ENCODE measurements around the gene ROBO2.
A peak's percentile ranks its signal among the peaks of the same experiment; 100 is the strongest.

The ROBO2 gene

GRCh38 chr3:77267589-77267988 is 227.7 kb downstream of the ROBO2 start:
- peak in 1 of 3 experiments; percentile 33 for DNase-seq

DNA sequence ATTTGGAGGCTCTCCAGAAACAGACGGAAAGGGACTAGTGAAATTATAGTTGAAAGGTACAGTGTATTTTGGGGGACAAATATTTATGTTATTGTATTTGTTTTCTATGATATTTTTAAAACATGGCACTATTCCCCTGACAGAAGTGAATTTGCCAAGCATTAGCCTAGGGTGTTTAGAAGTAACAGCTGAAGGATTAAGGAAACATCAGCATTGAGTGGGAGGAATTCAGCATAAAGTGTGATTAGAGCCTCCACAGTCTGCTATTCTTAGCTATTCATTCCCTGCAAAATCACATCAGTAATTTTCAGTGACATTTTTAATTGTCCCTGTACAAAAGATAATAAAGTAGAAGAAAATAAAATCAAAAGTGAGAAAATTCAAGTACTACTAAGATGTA is 231.4 kb downstream of the ROBO2 start:
- no peak for DNase-seq

DNA sequence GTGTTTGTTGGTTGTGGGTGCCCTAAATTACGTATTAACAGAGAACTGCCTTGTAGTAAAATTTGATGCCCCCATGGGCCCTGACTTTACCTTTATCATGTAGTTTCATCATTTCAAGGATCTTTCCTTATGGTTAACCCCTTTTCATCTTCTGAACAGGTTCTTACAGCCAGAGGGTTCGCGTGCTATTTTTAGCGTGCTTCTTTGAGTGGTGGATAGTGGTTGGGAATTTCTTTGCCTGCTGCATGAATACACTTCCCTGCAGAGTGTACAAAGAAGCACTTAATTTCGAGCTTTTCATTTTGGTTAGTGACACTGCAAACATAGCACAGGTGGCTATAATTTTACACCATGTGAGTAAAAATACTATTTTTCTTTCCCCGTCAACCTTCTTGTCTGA is 231.8 kb downstream of the ROBO2 start:
- peak in 1 of 3 experiments; percentile 50 for DNase-seq

GRCh38 chr3:77279276-77279675 is 239.4 kb downstream of the ROBO2 start:
- DNase-seq: no peak

- peak; percentile 3 to 31 (median 29) for DNase-seq
Measured at GRCh38 chr3:77281721-77282120, 241.8 kb downstream of the ROBO2 start.

DNA sequence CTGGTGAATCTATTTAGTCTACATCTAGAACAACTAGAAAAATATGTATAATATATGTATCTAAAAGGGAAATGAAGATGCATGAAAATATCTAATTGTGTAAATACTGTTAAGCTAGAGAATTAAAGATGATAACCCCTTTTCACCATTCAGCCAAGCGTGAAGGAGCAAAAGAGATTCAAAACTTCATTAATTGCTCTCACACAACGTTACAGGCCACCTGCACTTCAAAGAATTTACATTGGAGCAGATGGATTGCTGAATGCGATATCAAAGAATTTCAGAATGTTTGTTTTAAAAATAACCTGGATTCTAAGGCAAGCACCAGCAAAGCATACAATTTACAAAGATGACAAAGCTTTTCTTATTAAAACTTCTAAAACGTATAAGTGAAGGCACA is 243.2 kb downstream of the ROBO2 start:
- peak; percentile 14 to 65 (median 26) for DNase-seq

DNA sequence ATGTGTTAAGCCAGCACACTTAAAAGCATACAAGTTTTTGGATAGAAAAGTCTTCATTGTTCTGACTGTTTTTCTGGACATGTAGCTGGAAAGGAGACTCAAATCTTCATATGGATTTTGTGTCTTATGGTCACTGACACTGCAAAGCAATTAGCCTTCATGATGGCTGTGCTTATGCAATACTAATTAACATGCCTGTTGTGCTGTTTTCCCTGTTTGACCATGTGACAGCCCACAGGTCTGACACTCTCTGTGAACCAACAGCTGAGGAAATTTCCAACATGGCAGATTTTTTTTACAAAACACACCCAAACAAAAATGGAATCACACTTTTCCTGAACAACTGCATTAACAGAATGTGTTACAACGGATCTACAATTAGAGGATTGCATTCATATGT is 248.4 kb downstream of the ROBO2 start:
- DNase-seq: no peak

GRCh38 chr3:77296527-77296926 is 256.6 kb downstream of the ROBO2 start:
- no peak for DNase-seq

DNA sequence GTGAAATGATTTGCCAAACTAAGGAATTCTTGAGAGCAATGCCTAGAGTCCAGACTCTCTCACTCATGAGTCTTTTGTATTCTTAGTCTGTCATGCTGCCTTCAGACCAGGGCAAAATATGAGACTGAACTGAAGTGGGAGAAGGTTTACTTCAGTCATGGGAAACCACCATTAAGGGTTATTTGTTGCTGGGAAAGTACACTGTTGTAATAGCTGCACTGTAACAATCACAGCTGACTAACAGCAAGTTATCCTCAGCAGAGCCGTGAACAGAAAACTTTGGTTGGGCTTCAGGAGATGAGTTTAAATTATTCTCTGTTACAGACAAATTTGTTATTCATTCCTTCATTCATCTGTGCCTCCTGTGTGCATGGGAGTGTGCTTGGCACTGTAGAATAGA is 258.5 kb downstream of the ROBO2 start:
- no peak for DNase-seq

DNA sequence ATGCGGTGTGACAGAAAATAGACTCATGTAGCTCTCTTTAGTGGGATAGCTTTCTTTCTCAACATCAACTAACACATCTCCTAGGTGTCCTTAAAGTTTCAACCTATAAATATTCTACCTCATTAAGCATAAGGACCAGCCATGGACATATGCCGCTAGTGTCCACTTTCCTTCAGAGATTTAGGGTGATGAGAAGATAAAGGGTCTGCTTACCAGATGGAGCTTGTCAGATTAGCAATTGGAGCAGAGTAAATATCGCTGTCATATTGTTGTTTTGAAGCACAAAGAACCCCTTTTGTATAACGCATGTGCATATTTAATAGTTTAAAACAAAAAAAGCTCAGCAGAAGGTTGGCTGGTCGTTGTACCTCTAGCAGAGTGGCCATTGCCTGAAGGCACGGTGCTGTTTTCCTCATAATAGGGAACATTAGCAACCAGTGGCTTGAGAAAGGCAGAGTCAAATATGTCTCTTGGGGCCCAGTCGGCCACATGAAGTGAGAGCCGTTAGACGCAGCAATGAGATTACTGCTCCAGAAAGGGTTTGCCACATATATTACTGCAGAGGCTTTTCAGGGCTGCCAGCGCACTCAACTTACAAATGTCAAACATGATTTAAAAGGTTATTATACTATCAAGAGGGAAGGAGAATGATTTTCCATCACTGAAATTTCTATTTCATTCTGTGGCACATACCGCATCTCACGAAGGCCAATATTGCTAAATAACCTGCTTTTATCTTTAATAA is 264.2 kb downstream of the ROBO2 start:
- DNase-seq: peak; percentile 23 to 63 (median 51)

DNA sequence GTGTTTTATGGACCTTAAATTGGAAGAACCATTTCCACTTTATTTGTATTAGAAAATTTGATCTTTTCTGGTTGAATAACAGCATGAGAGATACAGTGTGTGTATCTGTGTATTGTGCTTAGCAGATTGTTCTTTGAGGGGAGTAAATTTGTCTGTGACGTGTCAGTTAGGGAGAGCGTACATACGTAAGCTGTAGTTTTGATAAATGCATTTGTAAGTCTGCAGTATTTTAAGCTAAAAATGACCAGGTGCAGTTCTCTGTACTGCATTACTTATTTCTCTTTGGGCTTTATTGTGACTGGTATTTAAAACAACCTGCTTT is 264.8 kb downstream of the ROBO2 start:
- peak in 1 of 3 experiments; percentile 28 for DNase-seq

DNA sequence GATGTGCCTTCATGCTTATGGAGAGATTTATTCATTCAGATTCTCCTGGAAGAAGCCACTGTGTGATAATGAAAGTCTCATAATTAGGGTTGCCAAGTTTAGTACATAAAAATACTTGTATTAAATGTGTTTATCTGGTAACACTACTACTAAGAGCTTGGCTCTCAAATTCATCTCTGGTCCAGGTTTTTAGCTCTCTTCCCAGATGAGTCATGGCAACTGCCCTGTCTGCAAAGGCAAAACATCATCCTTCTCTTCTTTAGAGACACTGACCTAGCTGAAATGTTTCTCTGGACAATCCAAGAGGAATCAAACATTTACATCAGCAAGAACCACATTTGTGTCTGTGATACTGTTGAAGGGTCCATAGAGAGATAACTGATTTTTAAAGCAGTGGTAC is 269.6 kb downstream of the ROBO2 start:
- no peak for DNase-seq

- DNase-seq: no peak
Measured at GRCh38 chr3:77313843-77314242, 273.9 kb downstream of the ROBO2 start.

DNA sequence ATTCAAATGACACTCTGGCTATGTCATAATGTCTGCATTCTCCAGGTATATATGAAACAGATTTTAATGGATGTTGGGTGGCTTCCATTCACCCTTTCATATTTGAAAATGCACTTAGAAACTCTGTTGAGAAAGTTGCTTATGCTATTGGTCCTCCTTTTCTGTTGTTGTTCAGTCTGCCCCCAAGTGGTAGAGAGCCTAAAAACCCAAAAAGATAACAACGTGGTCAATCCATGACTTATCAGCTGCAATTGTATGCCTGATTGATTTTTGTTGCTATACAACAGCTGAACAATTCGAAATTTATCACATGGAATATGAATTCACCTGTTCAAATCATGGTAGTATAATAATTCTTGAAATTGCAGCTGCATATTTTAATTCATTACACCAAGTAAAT is 279.8 kb downstream of the ROBO2 start:
- no peak for DNase-seq

- peak in 1 of 3 experiments; percentile 11 for DNase-seq
Measured at GRCh38 chr3:77320514-77320913, 280.6 kb downstream of the ROBO2 start.

GRCh38 chr3:77321646-77322045 is 281.7 kb downstream of the ROBO2 start:
- DNase-seq: peak in 1 of 3 experiments; percentile 14

- DNase-seq: no peak
Measured at GRCh38 chr3:77323626-77324025, 283.7 kb downstream of the ROBO2 start.

- no peak for DNase-seq
Measured at GRCh38 chr3:77324105-77324504, 284.2 kb downstream of the ROBO2 start.

DNA sequence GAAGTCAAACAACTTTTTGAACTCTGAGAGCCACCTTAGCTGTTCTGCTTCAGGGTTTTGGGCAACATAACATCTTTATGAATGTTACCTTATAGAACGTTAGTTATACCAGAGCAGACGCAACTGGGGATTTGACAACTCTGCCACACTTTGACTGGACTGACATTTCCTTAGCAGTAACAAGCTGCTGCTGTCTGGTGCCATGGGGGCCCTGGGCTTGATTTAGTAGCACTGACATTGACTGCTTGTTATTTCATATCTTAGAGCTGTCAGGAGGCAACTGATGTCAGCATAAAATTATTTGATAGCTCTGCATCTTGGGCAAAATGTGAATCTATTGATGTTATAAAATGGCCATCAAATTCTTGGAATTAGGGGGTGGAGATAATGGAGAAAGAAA is 285.4 kb downstream of the ROBO2 start:
- no peak for DNase-seq

DNA sequence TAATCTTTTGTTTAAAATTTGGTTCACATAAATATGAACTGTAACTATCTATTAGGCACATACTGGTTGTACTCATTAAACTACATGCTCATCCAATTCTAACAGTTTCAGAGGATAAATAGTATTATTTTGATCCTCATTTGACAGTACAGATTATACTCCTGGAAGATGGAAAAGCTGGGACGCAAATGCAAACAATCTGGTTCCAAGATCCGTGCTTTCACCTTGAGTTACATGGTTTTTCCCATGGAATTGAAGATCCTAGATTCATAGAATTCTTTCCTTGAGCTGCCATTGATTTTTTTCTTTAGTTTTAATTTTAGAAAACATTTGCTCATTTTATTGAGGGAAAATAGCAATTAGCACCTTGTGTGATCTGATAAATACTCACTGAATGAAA is 285.8 kb downstream of the ROBO2 start:
- DNase-seq: no peak

GRCh38 chr3:77326586-77326985 is 286.7 kb downstream of the ROBO2 start:
- no peak for DNase-seq

GRCh38 chr3:77328690-77329089 is 288.8 kb downstream of the ROBO2 start:
- peak in 1 of 3 experiments; percentile 37 for DNase-seq

DNA sequence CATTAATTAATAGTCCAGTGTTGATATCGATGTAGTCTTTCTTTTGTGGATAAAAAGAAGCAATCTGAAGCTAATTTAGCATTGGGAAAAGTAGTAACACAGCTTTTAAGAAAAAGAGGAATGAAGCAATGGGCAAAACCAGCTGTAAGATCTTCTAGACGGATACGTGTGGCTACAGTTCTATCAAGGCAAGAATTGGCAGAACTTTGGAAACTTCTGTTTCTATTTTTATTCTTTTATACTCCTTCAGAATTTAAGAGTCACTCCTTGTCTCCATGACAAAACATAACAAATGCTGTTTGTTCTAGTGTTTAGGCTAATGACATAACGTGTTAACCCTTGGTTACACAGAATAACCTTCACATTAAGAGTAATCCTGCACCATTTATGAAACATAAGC is 289.2 kb downstream of the ROBO2 start:
- peak in 1 of 3 experiments; percentile 29 for DNase-seq

DNA sequence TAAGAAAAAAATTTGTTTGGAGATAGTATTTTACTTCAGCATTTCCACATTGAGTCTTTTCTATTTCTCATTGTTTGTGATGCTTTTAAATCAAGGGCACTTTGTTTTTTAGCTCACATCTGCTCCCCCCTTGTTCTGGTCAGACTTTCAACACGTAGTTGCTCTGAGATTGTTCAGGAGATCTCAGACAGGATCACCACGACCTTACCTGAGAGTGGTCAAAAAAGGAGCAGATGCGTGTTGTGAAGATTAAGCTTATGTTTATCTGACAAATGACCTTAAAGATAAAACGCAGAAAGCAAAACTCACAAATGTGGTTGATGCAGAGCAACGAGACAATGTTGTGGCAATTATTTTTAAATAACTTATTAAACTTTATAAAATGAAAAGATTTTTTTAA is 298.3 kb downstream of the ROBO2 start:
- no peak for DNase-seq

DNA sequence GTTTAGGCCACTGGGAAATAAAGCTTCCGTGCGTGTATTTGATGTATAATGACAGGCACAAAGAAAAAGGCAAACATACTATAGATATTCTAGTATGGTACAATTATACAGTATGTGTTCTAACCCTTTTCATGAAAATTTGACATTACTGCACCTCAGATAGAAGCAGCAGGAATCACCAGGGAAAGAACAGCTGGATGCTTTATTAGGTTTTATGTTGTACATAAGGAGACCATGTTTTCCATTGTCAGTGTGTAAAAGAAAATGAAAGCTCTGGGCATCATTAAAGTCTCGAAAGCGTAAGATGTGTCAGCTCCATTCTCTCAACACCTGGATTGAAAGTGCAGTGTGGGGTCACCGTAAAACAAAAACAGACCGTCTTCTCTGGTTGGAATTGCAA is 302.1 kb downstream of the ROBO2 start:
- no peak for DNase-seq

Data from NCI-H1417 (cell line).